Cardiac muscle cell (in vitro differentiated cells and primary cell): Measurements from ENCODE around the gene DYSF. TPM values are rescaled to one million over a fixed set of nuclear protein-coding genes. Genes with fewer than 3 reads are reported as not detected.

Source experiments
- DNase-seq, 2 donors: peaks; one replicate each; pipeline versions ENCODE4 v3.0.0 to v3.0.0-alpha.2; 2010 to 2017; ENCODE audit warnings: low read depth in 1 of 2, low spot score in 1 of 2
- H3K27ac ChIP-seq: fragments of 200-600 bp; sonication (generic); 2 replicates; pipeline ENCODE4 v1.5.1; 2016
- H3K27me3 ChIP-seq: fragments of 200-600 bp; sonication (generic); 2 replicates; pipeline ENCODE4 v1.6.0; 2016; ENCODE audit warnings: control low read depth
- H3K36me3 ChIP-seq: fragments of 200-600 bp; sonication (generic); 2 replicates; pipeline ENCODE4 v1.5.1; 2016; ENCODE audit warnings: control low read depth
- H3K4me1 ChIP-seq: fragments of 200-600 bp; sonication (generic); 2 replicates; pipeline ENCODE4 v1.8.1; 2017; ENCODE audit warnings: low read depth, mild to moderate bottlenecking, mixed run types
- H3K4me3 ChIP-seq: fragments of 200-600 bp; sonication (generic); 2 replicates; pipeline ENCODE4 v1.5.1; 2016; ENCODE audit warnings: mild to moderate bottlenecking
- H3K9me3 ChIP-seq: fragments of 200-600 bp; sonication (generic); 2 replicates; pipeline ENCODE4 v1.5.1; 2017; ENCODE audit warnings: low read depth, mild to moderate bottlenecking, control low read depth
- polyA plus RNA-seq: library from polyadenylated mRNA; unstranded; fragments of >200 nt; fragmentation: Nextera tagmentation; extraction: Ambion mirVana; gene quantifications from 2 replicates; pipeline ENCODE4 v1.2.1, GENCODE V29; 2016
- total RNA-seq: library from RNA; depleted of rRNA; stranded (reverse); fragments of >200 nt; gene quantifications from 2 replicates; pipeline ENCODE4 v1.2.3, GENCODE V29; 2016
- TF ChIP-seq, protein P1 (sequence below): IDR thresholded peaks from 2 replicates; pipeline ENCODE4 v1.5.1; 2012; ENCODE audit warnings: low read depth, mild to moderate bottlenecking, low read length

DYSF gene
- total and polyA plus RNA-seq, 2 experiments from 2014 or later: 34.6 to 57.4 TPM

DNA sequence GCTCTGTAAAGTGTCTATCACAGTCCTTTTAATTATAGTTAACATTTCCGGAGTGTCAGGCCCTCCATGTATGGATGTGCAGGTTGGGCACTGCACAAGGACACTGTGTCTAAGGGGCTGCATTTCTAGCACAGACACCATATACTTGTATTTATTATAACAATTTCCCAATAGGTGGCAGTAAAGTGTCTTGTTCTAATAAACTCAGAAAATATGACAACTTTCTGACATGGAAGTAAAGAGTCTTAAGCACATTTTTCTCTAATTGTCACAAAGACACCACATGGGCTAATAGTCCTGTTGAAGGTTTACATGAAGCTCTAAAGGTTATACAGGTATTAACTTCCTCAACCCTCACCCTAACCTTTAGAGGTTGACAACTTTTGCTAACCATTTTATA, 156.6 kb downstream of the DYSF start:
- Histone ChIP-seq H3K4me1 (peaks cover 4% of the 10 kb centered on the region), H3K4me3 (no peak overlapping the region), H3K9me3 (no peaks in the 10 kb centered on the region), H3K36me3 (no peaks in the 10 kb centered on the region), H3K27me3 (no peaks in the 10 kb centered on the region), H3K27ac (no peak overlapping the region)
- TF ChIP-seq, protein P1, sequence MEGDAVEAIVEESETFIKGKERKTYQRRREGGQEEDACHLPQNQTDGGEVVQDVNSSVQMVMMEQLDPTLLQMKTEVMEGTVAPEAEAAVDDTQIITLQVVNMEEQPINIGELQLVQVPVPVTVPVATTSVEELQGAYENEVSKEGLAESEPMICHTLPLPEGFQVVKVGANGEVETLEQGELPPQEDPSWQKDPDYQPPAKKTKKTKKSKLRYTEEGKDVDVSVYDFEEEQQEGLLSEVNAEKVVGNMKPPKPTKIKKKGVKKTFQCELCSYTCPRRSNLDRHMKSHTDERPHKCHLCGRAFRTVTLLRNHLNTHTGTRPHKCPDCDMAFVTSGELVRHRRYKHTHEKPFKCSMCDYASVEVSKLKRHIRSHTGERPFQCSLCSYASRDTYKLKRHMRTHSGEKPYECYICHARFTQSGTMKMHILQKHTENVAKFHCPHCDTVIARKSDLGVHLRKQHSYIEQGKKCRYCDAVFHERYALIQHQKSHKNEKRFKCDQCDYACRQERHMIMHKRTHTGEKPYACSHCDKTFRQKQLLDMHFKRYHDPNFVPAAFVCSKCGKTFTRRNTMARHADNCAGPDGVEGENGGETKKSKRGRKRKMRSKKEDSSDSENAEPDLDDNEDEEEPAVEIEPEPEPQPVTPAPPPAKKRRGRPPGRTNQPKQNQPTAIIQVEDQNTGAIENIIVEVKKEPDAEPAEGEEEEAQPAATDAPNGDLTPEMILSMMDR: peak; percentile 37
- DNase-seq: peak in 1 of 2 donors; percentile 66

GRCh38 chr2:71610671-71611070, 157.3 kb downstream of the DYSF start:
- Histone ChIP-seq H3K36me3 (no peaks in the 10 kb centered on the region), H3K4me3 (no peak overlapping the region), H3K27me3 (no peaks in the 10 kb centered on the region), H3K4me1 (peaks cover 11% of the 10 kb centered on the region), H3K27ac (no peak overlapping the region), H3K9me3 (no peaks in the 10 kb centered on the region)
- TF ChIP-seq, protein P1: no peak
- no peak for DNase-seq

GRCh38 chr2:71611247-71611646, 157.9 kb downstream of the DYSF start:
- TF ChIP-seq, protein P1: no peak

DNA sequence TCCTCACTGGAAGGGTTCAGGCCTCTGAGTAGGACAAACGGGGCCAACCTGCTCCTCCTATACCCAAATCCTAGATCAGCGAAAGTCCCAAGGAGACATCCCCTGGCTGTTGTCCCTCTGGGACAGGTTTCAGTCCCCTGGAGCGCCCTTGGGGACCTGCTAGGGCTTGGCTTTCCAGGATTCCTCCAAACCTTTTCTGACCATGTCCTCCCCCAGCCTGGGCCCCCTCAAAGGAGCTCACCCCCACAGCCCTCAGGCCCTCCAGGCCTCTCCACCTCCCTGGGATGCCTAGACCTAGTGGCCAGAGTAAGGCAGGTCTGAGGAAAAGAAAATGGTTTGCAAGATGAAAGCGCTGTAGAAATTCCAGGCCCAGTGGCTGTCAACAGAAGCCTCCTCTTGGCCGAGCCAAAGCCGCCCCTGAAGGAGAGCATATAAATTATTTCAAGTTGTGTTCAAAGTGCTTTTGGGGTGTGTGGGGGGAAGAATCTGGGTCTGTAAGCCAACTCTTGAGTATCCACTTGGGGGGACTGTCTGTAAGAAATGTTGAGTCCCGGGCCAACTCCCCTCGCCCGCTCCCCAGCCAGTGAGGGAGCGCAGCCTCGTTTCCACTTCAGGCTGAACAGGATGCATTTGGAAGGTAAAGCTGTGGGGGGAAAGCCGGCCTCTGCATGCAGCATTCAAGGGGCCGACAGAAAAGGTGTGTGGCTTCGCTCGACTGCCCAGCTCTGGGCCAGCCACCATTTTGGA, 158.6 kb downstream of the DYSF start:
- Histone ChIP-seq H3K9me3 (no peaks in the 10 kb centered on the region), H3K27me3 (no peaks in the 10 kb centered on the region), H3K36me3 (no peaks in the 10 kb centered on the region), H3K4me3 (no peak overlapping the region), H3K27ac (no peak overlapping the region), H3K4me1 (peaks cover 12% of the 10 kb centered on the region)
- no peak for DNase-seq
- TF ChIP-seq, protein P1: no peak

More at GRCh38 chr2:71611247-71611646, 157.9 kb downstream of the DYSF start:
- Histone ChIP-seq H3K27ac (no peak overlapping the region), H3K36me3 (no peaks in the 10 kb centered on the region), H3K27me3 (no peaks in the 10 kb centered on the region), H3K4me3 (no peak overlapping the region), H3K9me3 (no peaks in the 10 kb centered on the region), H3K4me1 (peaks cover 12% of the 10 kb centered on the region)
- DNase-seq: no peak

DNA sequence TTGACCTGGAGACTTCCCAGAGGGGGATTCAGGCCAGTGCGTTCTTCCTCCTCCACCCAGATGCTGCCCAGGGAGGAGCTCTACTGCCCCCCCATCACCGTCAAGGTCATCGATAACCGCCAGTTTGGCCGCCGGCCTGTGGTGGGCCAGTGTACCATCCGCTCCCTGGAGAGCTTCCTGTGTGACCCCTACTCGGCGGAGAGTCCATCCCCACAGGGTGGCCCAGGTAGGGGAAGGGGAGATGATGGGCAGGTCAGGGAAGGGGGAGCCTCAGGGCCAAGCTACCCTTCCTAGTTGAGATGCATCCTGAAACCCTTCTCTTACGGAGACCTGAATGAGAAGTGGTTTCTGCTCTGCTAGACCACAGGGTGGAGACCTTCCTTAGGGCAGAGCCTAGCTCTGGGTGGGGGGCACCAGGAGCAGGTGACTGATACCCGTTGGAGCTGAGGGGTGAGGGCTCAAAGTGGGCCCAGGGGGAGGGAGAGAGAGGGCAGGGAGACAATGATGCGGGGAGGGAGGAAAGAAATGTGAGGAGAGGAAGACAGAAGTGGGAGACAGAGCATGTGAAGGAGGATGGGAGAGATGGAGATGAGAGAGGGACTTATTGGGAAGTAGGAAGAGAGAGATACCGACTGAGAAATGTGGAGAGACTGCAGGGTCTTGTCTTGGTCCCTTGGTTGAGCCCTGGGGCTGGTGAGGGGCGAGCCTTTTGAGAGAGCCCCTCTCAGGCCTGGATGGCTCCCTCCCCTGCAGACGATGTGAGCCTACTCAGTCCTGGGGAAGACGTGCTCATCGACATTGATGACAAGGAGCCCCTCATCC, 159.4 kb downstream of the DYSF start:
- H3K27ac ChIP-seq: no peak overlapping the region
- no peak for DNase-seq
- no peaks in the 10 kb centered on the region for H3K27me3 ChIP-seq
- H3K4me1 ChIP-seq: peaks cover 12% of the 10 kb centered on the region
- H3K36me3 ChIP-seq: no peaks in the 10 kb centered on the region
- H3K9me3 ChIP-seq: no peaks in the 10 kb centered on the region
- no peak overlapping the region for H3K4me3 ChIP-seq
- TF ChIP-seq, protein P1: no peak
